GM23338 (cell line): ENCODE results near the gene PTGS1.

ENCODE experiments used
- EZH2 ChIP-seq: fragments of 200-600 bp; sonication (generic); IDR thresholded peaks from one replicate; pipeline ENCODE4 v1.8.0; 2017; ENCODE audit warnings: antibody characterized with exemption, mild to moderate bottlenecking, low read depth; ENCODE audit not compliant: unreplicated experiment
- EZH2phosphoT487 ChIP-seq: fragments of 200-600 bp; sonication (generic); IDR thresholded peaks from one replicate; pipeline ENCODE4 v1.8.1; 2018; ENCODE audit warnings: antibody characterized with exemption; ENCODE audit not compliant: unreplicated experiment
- TF ChIP-seq, protein P1 (sequence below), 2 experiments: fragments of 200-600 bp in 1 of 2; sonication (generic) in 1 of 2; conservative IDR thresholded peaks; 2 replicates each; pipeline versions ENCODE4 v1.5.1 to v1.6.1; 2016 to 2017; ENCODE audit warnings: antibody characterized with exemption in 2 of 2, low read depth in 2 of 2, mild to moderate bottlenecking in 2 of 2, moderate library complexity in 1 of 2
- TF ChIP-seq, protein P2 (sequence below): IDR thresholded peaks from one replicate; pipeline ENCODE4 v1.6.1; 2018; ENCODE audit warnings: antibody characterized with exemption; ENCODE audit not compliant: unreplicated experiment

DNA sequence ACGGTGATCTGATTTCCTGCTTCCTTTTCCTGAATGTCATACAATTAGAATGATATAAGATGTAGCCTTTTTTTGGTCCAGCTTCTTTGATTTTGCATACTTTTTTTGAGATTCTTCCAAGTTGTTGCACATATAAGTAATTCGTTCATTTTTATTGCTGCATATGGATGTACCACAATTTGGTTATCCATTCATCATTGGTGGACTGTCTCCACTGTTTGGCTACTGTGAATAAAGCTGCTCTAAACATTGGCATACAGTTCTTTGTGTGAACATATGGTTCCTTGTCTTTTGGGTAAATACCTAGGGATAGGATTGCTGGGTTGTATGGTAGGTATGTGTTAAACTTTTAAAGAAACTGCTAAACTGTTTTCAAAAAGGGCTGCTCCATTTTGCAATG lies 54.3 kb downstream of the PTGS1 start:
- TF ChIP-seq, protein P1, sequence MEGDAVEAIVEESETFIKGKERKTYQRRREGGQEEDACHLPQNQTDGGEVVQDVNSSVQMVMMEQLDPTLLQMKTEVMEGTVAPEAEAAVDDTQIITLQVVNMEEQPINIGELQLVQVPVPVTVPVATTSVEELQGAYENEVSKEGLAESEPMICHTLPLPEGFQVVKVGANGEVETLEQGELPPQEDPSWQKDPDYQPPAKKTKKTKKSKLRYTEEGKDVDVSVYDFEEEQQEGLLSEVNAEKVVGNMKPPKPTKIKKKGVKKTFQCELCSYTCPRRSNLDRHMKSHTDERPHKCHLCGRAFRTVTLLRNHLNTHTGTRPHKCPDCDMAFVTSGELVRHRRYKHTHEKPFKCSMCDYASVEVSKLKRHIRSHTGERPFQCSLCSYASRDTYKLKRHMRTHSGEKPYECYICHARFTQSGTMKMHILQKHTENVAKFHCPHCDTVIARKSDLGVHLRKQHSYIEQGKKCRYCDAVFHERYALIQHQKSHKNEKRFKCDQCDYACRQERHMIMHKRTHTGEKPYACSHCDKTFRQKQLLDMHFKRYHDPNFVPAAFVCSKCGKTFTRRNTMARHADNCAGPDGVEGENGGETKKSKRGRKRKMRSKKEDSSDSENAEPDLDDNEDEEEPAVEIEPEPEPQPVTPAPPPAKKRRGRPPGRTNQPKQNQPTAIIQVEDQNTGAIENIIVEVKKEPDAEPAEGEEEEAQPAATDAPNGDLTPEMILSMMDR (conservative IDR thresholded peaks at IDR 0.05; ENCODE audit: low read depth in 2 of 2), result no peak
- TF ChIP-seq EZH2 (no peak), EZH2phosphoT487 (no peak)
- TF ChIP-seq, protein P2, sequence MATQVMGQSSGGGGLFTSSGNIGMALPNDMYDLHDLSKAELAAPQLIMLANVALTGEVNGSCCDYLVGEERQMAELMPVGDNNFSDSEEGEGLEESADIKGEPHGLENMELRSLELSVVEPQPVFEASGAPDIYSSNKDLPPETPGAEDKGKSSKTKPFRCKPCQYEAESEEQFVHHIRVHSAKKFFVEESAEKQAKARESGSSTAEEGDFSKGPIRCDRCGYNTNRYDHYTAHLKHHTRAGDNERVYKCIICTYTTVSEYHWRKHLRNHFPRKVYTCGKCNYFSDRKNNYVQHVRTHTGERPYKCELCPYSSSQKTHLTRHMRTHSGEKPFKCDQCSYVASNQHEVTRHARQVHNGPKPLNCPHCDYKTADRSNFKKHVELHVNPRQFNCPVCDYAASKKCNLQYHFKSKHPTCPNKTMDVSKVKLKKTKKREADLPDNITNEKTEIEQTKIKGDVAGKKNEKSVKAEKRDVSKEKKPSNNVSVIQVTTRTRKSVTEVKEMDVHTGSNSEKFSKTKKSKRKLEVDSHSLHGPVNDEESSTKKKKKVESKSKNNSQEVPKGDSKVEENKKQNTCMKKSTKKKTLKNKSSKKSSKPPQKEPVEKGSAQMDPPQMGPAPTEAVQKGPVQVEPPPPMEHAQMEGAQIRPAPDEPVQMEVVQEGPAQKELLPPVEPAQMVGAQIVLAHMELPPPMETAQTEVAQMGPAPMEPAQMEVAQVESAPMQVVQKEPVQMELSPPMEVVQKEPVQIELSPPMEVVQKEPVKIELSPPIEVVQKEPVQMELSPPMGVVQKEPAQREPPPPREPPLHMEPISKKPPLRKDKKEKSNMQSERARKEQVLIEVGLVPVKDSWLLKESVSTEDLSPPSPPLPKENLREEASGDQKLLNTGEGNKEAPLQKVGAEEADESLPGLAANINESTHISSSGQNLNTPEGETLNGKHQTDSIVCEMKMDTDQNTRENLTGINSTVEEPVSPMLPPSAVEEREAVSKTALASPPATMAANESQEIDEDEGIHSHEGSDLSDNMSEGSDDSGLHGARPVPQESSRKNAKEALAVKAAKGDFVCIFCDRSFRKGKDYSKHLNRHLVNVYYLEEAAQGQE, result no peak
